Measurements from ENCODE around the gene TMEM108. TPM values are rescaled to one million over a fixed set of nuclear protein-coding genes. Genes with fewer than 3 reads are reported as not detected.

The TMEM108 gene
- total RNA-seq, 2 donors from 2014 or later, result 0.13 TPM; not detected in 1

- H3K27ac Mint-ChIP-seq, result no peak overlapping the region
- H3K4me3 Mint-ChIP-seq, result no peak overlapping the region
- ATAC-seq (replicated peaks), result no peak
- H3K9me3 Mint-ChIP-seq, result peaks cover 4% of the 10 kb centered on the region
- H3K4me1 Mint-ChIP-seq, result no peaks in the 10 kb centered on the region
- peaks cover 10% of the 10 kb centered on the region for H3K27me3 Mint-ChIP-seq
- H3K36me3 Mint-ChIP-seq (ENCODE audit: low read depth), result no peaks in the 10 kb centered on the region
These were observed 115.2 kb downstream of the TMEM108 start for GRCh38 chr3:133153382-133153781.

GRCh38 chr3:133157716-133158115 lies 119.5 kb downstream of the TMEM108 start:
- Mint-ChIP-seq H3K4me3 (no peak overlapping the region), H3K36me3 (ENCODE audit: low read depth) (no peaks in the 10 kb centered on the region), H3K4me1 (no peaks in the 10 kb centered on the region), H3K9me3 (peaks cover 4% of the 10 kb centered on the region), H3K27ac (no peak overlapping the region), H3K27me3 (peaks cover 7% of the 10 kb centered on the region)
- no peak for ATAC-seq (replicated peaks)

GRCh38 chr3:133158686-133159085 lies 120.5 kb downstream of the TMEM108 start:
- Mint-ChIP-seq H3K27me3 (peaks cover 10% of the 10 kb centered on the region), H3K36me3 (ENCODE audit: low read depth) (no peaks in the 10 kb centered on the region), H3K27ac (no peak overlapping the region), H3K4me1 (no peaks in the 10 kb centered on the region), H3K4me3 (no peak overlapping the region), H3K9me3 (peaks cover 4% of the 10 kb centered on the region)
- ATAC-seq (replicated peaks), result no peak

- no peak for ATAC-seq (replicated peaks)
- Mint-ChIP-seq H3K27me3 (peaks cover 12% of the 10 kb centered on the region), H3K4me1 (no peaks in the 10 kb centered on the region), H3K27ac (no peak overlapping the region), H3K36me3 (ENCODE audit: low read depth) (no peaks in the 10 kb centered on the region), H3K4me3 (no peak overlapping the region), H3K9me3 (peaks cover 4% of the 10 kb centered on the region)
These were observed 121.6 kb downstream of the TMEM108 start for GRCh38 chr3:133159498-133160475.

- no peak for ATAC-seq (replicated peaks)
- Mint-ChIP-seq H3K4me1 (no peaks in the 10 kb centered on the region), H3K36me3 (ENCODE audit: low read depth) (no peaks in the 10 kb centered on the region), H3K4me3 (no peak overlapping the region), H3K27ac (no peak overlapping the region), H3K27me3 (peaks cover 8% of the 10 kb centered on the region), H3K9me3 (no peaks in the 10 kb centered on the region)
These were observed 123.5 kb downstream of the TMEM108 start for GRCh38 chr3:133161656-133162055.

GRCh38 chr3:133162265-133162664 lies 124.1 kb downstream of the TMEM108 start:
- no peak overlapping the region for H3K27ac Mint-ChIP-seq
- ATAC-seq (replicated peaks), result no peak
- H3K4me1 Mint-ChIP-seq, result no peaks in the 10 kb centered on the region
- no peak overlapping the region for H3K4me3 Mint-ChIP-seq
- H3K36me3 Mint-ChIP-seq (ENCODE audit: low read depth), result no peaks in the 10 kb centered on the region
- peaks cover 5% of the 10 kb centered on the region for H3K27me3 Mint-ChIP-seq
- no peaks in the 10 kb centered on the region for H3K9me3 Mint-ChIP-seq

- H3K9me3 Mint-ChIP-seq, result no peaks in the 10 kb centered on the region
- no peak overlapping the region for H3K27ac Mint-ChIP-seq
- H3K4me1 Mint-ChIP-seq, result no peaks in the 10 kb centered on the region
- peaks cover 5% of the 10 kb centered on the region for H3K27me3 Mint-ChIP-seq
- no peak for ATAC-seq (replicated peaks)
- no peaks in the 10 kb centered on the region for H3K36me3 Mint-ChIP-seq (ENCODE audit: low read depth)
- H3K4me3 Mint-ChIP-seq, result no peak overlapping the region
These were observed 124.6 kb downstream of the TMEM108 start for GRCh38 chr3:133162670-133163305.

GRCh38 chr3:133167340-133168024 lies 129.3 kb downstream of the TMEM108 start:
- Mint-ChIP-seq H3K36me3 (ENCODE audit: low read depth) (no peaks in the 10 kb centered on the region), H3K9me3 (no peaks in the 10 kb centered on the region), H3K27ac (no peak overlapping the region), H3K4me1 (no peaks in the 10 kb centered on the region), H3K4me3 (no peak overlapping the region), H3K27me3 (peaks cover 17% of the 10 kb centered on the region)
- ATAC-seq (replicated peaks), result no peak

GRCh38 chr3:133168025-133168401 lies 129.8 kb downstream of the TMEM108 start:
- Mint-ChIP-seq H3K36me3 (ENCODE audit: low read depth) (no peaks in the 10 kb centered on the region), H3K27ac (no peak overlapping the region), H3K27me3 (peaks cover 20% of the 10 kb centered on the region), H3K9me3 (no peaks in the 10 kb centered on the region), H3K4me1 (no peaks in the 10 kb centered on the region), H3K4me3 (no peak overlapping the region)
- ATAC-seq (replicated peaks), result no peak

GRCh38 chr3:133169331-133170068 lies 131.3 kb downstream of the TMEM108 start:
- Mint-ChIP-seq H3K9me3 (no peaks in the 10 kb centered on the region), H3K4me3 (no peak overlapping the region), H3K27me3 (peaks cover 16% of the 10 kb centered on the region), H3K27ac (no peak overlapping the region), H3K36me3 (ENCODE audit: low read depth) (no peaks in the 10 kb centered on the region), H3K4me1 (no peaks in the 10 kb centered on the region)
- ATAC-seq (replicated peaks), result no peak

- Mint-ChIP-seq H3K4me3 (no peak overlapping the region), H3K4me1 (no peaks in the 10 kb centered on the region), H3K9me3 (no peaks in the 10 kb centered on the region), H3K27me3 (peaks cover 16% of the 10 kb centered on the region), H3K27ac (no peak overlapping the region), H3K36me3 (ENCODE audit: low read depth) (no peaks in the 10 kb centered on the region)
- ATAC-seq (replicated peaks), result no peak
These were observed 133.6 kb downstream of the TMEM108 start for GRCh38 chr3:133171831-133172230.

- Mint-ChIP-seq H3K36me3 (ENCODE audit: low read depth) (no peaks in the 10 kb centered on the region), H3K4me3 (no peak overlapping the region), H3K27ac (no peak overlapping the region), H3K9me3 (no peaks in the 10 kb centered on the region), H3K27me3 (no peaks in the 10 kb centered on the region), H3K4me1 (no peaks in the 10 kb centered on the region)
- ATAC-seq (replicated peaks), result no peak
These were observed 143.4 kb downstream of the TMEM108 start for GRCh38 chr3:133181392-133182150.

- ATAC-seq (replicated peaks), result no peak
- Mint-ChIP-seq H3K4me1 (no peaks in the 10 kb centered on the region), H3K27ac (no peak overlapping the region), H3K9me3 (no peaks in the 10 kb centered on the region), H3K36me3 (ENCODE audit: low read depth) (no peaks in the 10 kb centered on the region), H3K27me3 (peaks cover 11% of the 10 kb centered on the region), H3K4me3 (no peak overlapping the region)
These were observed 149.7 kb downstream of the TMEM108 start for GRCh38 chr3:133187870-133188379.
